ENCODE data around the gene PDE4D. TPM values are rescaled to one million over a fixed set of nuclear protein-coding genes. Genes with fewer than 3 reads are reported as not detected.

Gene PDE4D
- total RNA-seq, 1 experiment from 2014 or later = 2.1 TPM

DNA sequence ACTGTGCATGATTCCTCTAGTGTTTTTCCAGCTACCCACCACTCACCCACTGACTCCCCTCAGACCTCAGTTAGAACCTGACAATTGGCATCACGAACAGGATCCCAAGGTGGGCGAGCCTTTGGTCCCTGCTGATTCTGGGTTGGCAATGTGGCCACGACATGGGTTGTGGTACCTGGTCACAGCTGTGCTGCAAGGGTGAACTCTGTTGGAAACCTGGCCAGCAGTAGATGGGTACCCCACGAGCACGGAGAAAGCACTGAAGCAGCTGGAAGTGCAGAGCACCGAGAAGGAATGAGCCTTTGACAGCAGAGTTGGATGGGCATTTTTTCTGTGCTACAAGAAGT is 180.1 kb downstream of the PDE4D start:
- H4K8ac ChIP-seq (replicated peaks; ENCODE audit: insufficient read length, low read depth, low read length) = no peak overlapping the region
- peaks cover 20% of the 10 kb centered on the region for H3K9me3 ChIP-seq (ENCODE audit: control insufficient read depth, low read depth, low read length)
- H3K18ac ChIP-seq (ENCODE audit: insufficient read length, low read depth, low read length) = no peak overlapping the region
- Mint-ChIP-seq H3K4me1 (peaks cover 36 to 42% of the 10 kb centered on the region in 2 experiments), H3K9me3 (peaks cover 28 to 35% of the 10 kb centered on the region in 2 experiments), H3K27me3 (ENCODE audit: low read depth) (no peaks in the 10 kb centered on the region; the same call in 1 of the 2 replicates), H3K36me3 (ENCODE audit: insufficient read depth in 1 of 3, low read depth in 3 of 3) (peaks cover 26 to 38% (median 33%) of the 10 kb centered on the region in 3 experiments), H3K27ac (no peak overlapping the region), H3K4me3 (no peak overlapping the region)
- H2BK120ac ChIP-seq (ENCODE audit: low read depth, low read length, poor library complexity, severe bottlenecking) = peak overlapping the region; percentile 38
- H3K4me2 ChIP-seq (ENCODE audit: insufficient read depth, insufficient read length, low read length) = no peak overlapping the region
- H2AK5ac ChIP-seq (ENCODE audit: insufficient read length, low read length) = no peak overlapping the region
- TF ChIP-seq, protein P1, sequence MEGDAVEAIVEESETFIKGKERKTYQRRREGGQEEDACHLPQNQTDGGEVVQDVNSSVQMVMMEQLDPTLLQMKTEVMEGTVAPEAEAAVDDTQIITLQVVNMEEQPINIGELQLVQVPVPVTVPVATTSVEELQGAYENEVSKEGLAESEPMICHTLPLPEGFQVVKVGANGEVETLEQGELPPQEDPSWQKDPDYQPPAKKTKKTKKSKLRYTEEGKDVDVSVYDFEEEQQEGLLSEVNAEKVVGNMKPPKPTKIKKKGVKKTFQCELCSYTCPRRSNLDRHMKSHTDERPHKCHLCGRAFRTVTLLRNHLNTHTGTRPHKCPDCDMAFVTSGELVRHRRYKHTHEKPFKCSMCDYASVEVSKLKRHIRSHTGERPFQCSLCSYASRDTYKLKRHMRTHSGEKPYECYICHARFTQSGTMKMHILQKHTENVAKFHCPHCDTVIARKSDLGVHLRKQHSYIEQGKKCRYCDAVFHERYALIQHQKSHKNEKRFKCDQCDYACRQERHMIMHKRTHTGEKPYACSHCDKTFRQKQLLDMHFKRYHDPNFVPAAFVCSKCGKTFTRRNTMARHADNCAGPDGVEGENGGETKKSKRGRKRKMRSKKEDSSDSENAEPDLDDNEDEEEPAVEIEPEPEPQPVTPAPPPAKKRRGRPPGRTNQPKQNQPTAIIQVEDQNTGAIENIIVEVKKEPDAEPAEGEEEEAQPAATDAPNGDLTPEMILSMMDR (conservative IDR thresholded peaks at IDR 0.05) = no peak
- H2BK12ac ChIP-seq (ENCODE audit: insufficient read length, low read depth, low read length) = no peak overlapping the region
- H2BK5ac ChIP-seq (ENCODE audit: insufficient read length, low read length) = no peak overlapping the region
- no peaks in the 10 kb centered on the region for H3K79me1 ChIP-seq (ENCODE audit: insufficient read depth, low read depth, low read length, poor library complexity, severe bottlenecking)
- H2BK15ac ChIP-seq (ENCODE audit: low read depth, low read length) = no peak overlapping the region
- H2AFZ ChIP-seq (ENCODE audit: low read length) = no peak overlapping the region
- H4K20me1 ChIP-seq (ENCODE audit: control insufficient read depth, insufficient read depth, insufficient read length) = no peaks in the 10 kb centered on the region
- H3K4me1 ChIP-seq (ENCODE audit: insufficient read depth, low read length) = peaks cover 7% of the 10 kb centered on the region
- H3K56ac ChIP-seq (ENCODE audit: insufficient read length, low read depth, low read length) = no peak overlapping the region
- no peak overlapping the region; the same call in 1 of the 2 replicates for H3K14ac ChIP-seq (ENCODE audit: insufficient read depth, low read length)
- no peak for DNase-seq
- H3K79me2 ChIP-seq (ENCODE audit: insufficient read depth, low read length) = no peaks in the 10 kb centered on the region
- H4K91ac ChIP-seq (ENCODE audit: insufficient read length, low read depth, low read length) = no peak overlapping the region
- no peak overlapping the region for H3K27ac ChIP-seq (ENCODE audit: insufficient read length, low read depth, low read length)
- H3T11ph ChIP-seq (ENCODE audit: low read length) = no peak overlapping the region
- no peak overlapping the region for H3K4ac ChIP-seq (ENCODE audit: low read depth, low read length)
- no peak overlapping the region for H4K5ac ChIP-seq (ENCODE audit: insufficient read length, low read depth, low read length)
- H3K27me3 ChIP-seq (ENCODE audit: insufficient read depth, low read length) = no peaks in the 10 kb centered on the region
- no peak overlapping the region for H2BK20ac ChIP-seq (ENCODE audit: low read depth, low read length, poor library complexity, severe bottlenecking)
- H3K9ac ChIP-seq (ENCODE audit: extremely low read depth, insufficient read length, low read length) = no peak overlapping the region
- WGBS (ENCODE audit: extremely low coverage, insufficient read length, low lambda C conversion rate) = no CpG with 5 or more reads among the region's 6 CpGs
- H3K23ac ChIP-seq (ENCODE audit: insufficient read length, low read depth, low read length) = no peak overlapping the region
- H3K23me2 ChIP-seq (ENCODE audit: insufficient read length, low read depth, low read length, poor library complexity, severe bottlenecking) = no peaks in the 10 kb centered on the region
